SK-N-SH (cell line): ENCODE results near the gene KCNH3. TPM values are rescaled to one million over a fixed set of nuclear protein-coding genes. Genes with fewer than 3 reads are reported as not detected.

Source experiments
- CTCF ChIA-PET: fragments of 300-600, 350-600 bp; formaldehyde crosslinking; extraction: SDS; loops from one replicate; lab custom pipeline; 2021; lab: Yijun Ruan, JAX
- POLR2A ChIA-PET: fragments of 350-600 bp; sonication (Branson Sonifier 250); formaldehyde crosslinking; extraction: SDS; loops from one replicate; lab custom pipeline; 2020; ENCODE audit warnings: antibody characterized with exemption, inconsistent platforms; lab: Yijun Ruan, JAX
- DNase-seq: peaks from one replicate; pipeline ENCODE4 v3.0.0; 2012
- H2AFZ ChIP-seq: fragments of 200-600 bp; sonication (generic); 2 replicates; pipeline ENCODE4 v1.8.1; 2016; ENCODE audit warnings: antibody characterized with exemption, mild to moderate bottlenecking, low read depth
- H3F3A ChIP-seq: fragments of 200-600 bp; sonication (generic); replicated peaks from 2 replicates; pipeline ENCODE3; 2016; ENCODE audit warnings: antibody characterized with exemption, mild to moderate bottlenecking; ENCODE audit not compliant: insufficient read depth
- H3K27ac ChIP-seq, 2 experiments: fragments of 200-500 bp in 1 of 2; fragments of 200-600 bp in 1 of 2; sonication (Bioruptor generic) in 1 of 2; sonication (generic), shearing (Covaris generic) in 1 of 2; 2 replicates each; pipeline versions ENCODE4 v1.5.1 to v1.6.1; 2014 to 2016; ENCODE audit warnings: low read depth in 2 of 2, inconsistent platforms in 1 of 2, low read length in 1 of 2, mild to moderate bottlenecking in 1 of 2, mixed read lengths in 1 of 2
- H3K27me3 ChIP-seq: fragments of 200-600 bp; sonication (generic), shearing (Covaris generic); 2 replicates; pipeline ENCODE4 v1.6.1; 2016; ENCODE audit warnings: mixed run types; ENCODE audit not compliant: insufficient read depth
- H3K36me3 ChIP-seq, 2 experiments: fragments of 200-500 bp in 1 of 2; fragments of 200-600 bp in 1 of 2; sonication (Bioruptor generic) in 1 of 2; sonication (generic) in 1 of 2; replicated peaks in 1 of 2; 2 replicates each; pipeline versions ENCODE3 to v1.5.1; 2014 to 2016; ENCODE audit warnings: low read length in 1 of 2, mild to moderate bottlenecking in 1 of 2; ENCODE audit not compliant: insufficient read depth in 2 of 2, control insufficient read depth in 1 of 2
- H3K4me1 ChIP-seq, 2 experiments: fragments of 200-500 bp in 1 of 2; fragments of 200-600 bp in 1 of 2; sonication (Bioruptor generic) in 1 of 2; sonication (generic), shearing (Covaris generic) in 1 of 2; 2 replicates each; pipeline versions ENCODE4 v1.5.1 to v1.6.1; 2014 to 2016; ENCODE audit warnings: low read depth in 1 of 2, low read length in 1 of 2, mixed run types in 1 of 2; ENCODE audit not compliant: insufficient read depth in 2 of 2, control insufficient read depth in 1 of 2
- H3K4me2 ChIP-seq: fragments of 200-600 bp; sonication (generic), shearing (Covaris generic); 2 replicates; pipeline ENCODE4 v1.6.1; 2017; ENCODE audit warnings: mixed run types
- H3K4me3 ChIP-seq, 2 experiments: fragments of 200-500 bp in 1 of 2; fragments of 200-600 bp in 1 of 2; sonication (Bioruptor generic) in 1 of 2; sonication (generic), shearing (Covaris generic) in 1 of 2; 2 replicates each; pipeline versions ENCODE4 v1.5.1 to v1.8.1; 2014 to 2016; ENCODE audit warnings: low read depth in 2 of 2, inconsistent platforms in 1 of 2, low read length in 1 of 2, mild to moderate bottlenecking in 1 of 2, mixed read lengths in 1 of 2, moderate library complexity in 1 of 2
- H3K79me2 ChIP-seq: fragments of 200-600 bp; sonication (generic); 2 replicates; pipeline ENCODE4 v1.8.1; 2017; ENCODE audit warnings: mild to moderate bottlenecking; ENCODE audit not compliant: insufficient read depth
- H3K9ac ChIP-seq: fragments of 200-600 bp; sonication (generic); 2 replicates; pipeline ENCODE4 v1.6.1; 2017; ENCODE audit warnings: mixed run types
- H3K9me2 ChIP-seq: fragments of 200-600 bp; sonication (generic); 2 replicates; pipeline ENCODE4 v1.6.1; 2017; ENCODE audit warnings: mixed run types
- H3K9me3 ChIP-seq: fragments of 200-600 bp; sonication (generic); 2 replicates; pipeline ENCODE4 v1.6.1; 2017; ENCODE audit warnings: mixed run types, mild to moderate bottlenecking, moderate library complexity
- H4K20me1 ChIP-seq: fragments of 200-600 bp; sonication (generic); 2 replicates; pipeline ENCODE4 v1.6.1; 2017; ENCODE audit warnings: mild to moderate bottlenecking, mixed run types; ENCODE audit not compliant: insufficient read depth
- CTCF ChIP-seq: fragments of 200-600 bp; sonication (generic); IDR thresholded peaks from 2 replicates; pipeline ENCODE4 v1.6.1; 2017; ENCODE audit warnings: antibody characterized with exemption, mild to moderate bottlenecking, moderate library complexity
- EP300 ChIP-seq, 2 experiments: IDR thresholded peaks; 2 replicates each; pipeline versions ENCODE4 v1.4.0 to v1.6.1; 2012; ENCODE audit warnings: borderline replicate concordance in 1 of 2, low read depth in 1 of 2, low read length in 1 of 2
- EZH2phosphoT487 ChIP-seq: fragments of 200-600 bp; sonication (generic); IDR thresholded peaks from 2 replicates; pipeline ENCODE4 v1.6.1; 2017; ENCODE audit warnings: low read depth, mixed run types, mild to moderate bottlenecking, antibody characterized with exemption, moderate library complexity, borderline replicate concordance
- FOSL2 ChIP-seq: IDR thresholded peaks from 2 replicates; pipeline ENCODE4 v1.4.0; 2012; ENCODE audit warnings: low read depth, mild to moderate bottlenecking, moderate library complexity, borderline replicate concordance
- FOXJ3 ChIP-seq: sonication (generic); formaldehyde crosslinking; IDR thresholded peaks from 2 replicates; pipeline ENCODE4 v1.5.1; 2020; ENCODE audit warnings: mild to moderate bottlenecking, missing genetic modification reagents
- FOXM1 ChIP-seq: IDR thresholded peaks from 2 replicates; pipeline ENCODE4 v1.4.0; 2012; ENCODE audit warnings: low read depth, mild to moderate bottlenecking
- GABPA ChIP-seq: IDR thresholded peaks from 2 replicates; pipeline ENCODE4 v1.4.0; 2012; ENCODE audit warnings: low read depth, mild to moderate bottlenecking
- NFIC ChIP-seq: IDR thresholded peaks from 2 replicates; pipeline ENCODE4 v1.4.0; 2012; ENCODE audit warnings: borderline replicate concordance
- NRF1 ChIP-seq: IDR thresholded peaks from 2 replicates; pipeline ENCODE4 v1.6.1; 2012; ENCODE audit warnings: low read depth, mild to moderate bottlenecking, low read length
- PBX3 ChIP-seq: IDR thresholded peaks from 2 replicates; pipeline ENCODE4; 2012
- RAD21 ChIP-seq: IDR thresholded peaks from 2 replicates; pipeline ENCODE4 v1.6.1; 2012; ENCODE audit warnings: mild to moderate bottlenecking, low read length
- REST ChIP-seq: IDR thresholded peaks from 2 replicates; pipeline ENCODE4 v1.6.1; 2012; ENCODE audit warnings: mild to moderate bottlenecking, low read depth, low read length, moderate library complexity
- RFX5 ChIP-seq: IDR thresholded peaks from 2 replicates; pipeline ENCODE4 v1.6.1; 2012; ENCODE audit warnings: mild to moderate bottlenecking, improper control_type of control experiment, low read length
- TAF1 ChIP-seq: IDR thresholded peaks from 2 replicates; pipeline ENCODE4 v1.6.1; 2012; ENCODE audit warnings: low read depth, mild to moderate bottlenecking, low read length, moderate library complexity, borderline replicate concordance
- TCF12 ChIP-seq: IDR thresholded peaks from 2 replicates; pipeline ENCODE4 v1.4.0; 2012
- TEAD4 ChIP-seq: IDR thresholded peaks from 2 replicates; pipeline ENCODE4 v1.4.0; 2012; ENCODE audit warnings: mild to moderate bottlenecking, borderline replicate concordance; ENCODE audit not compliant: insufficient read depth
- USF1 ChIP-seq: IDR thresholded peaks from 2 replicates; pipeline ENCODE4 v1.4.0; 2012; ENCODE audit warnings: low read depth, borderline replicate concordance
- YY1 ChIP-seq: IDR thresholded peaks from 2 replicates; pipeline ENCODE4 v1.4.0; 2012; ENCODE audit warnings: low read depth, mild to moderate bottlenecking
- WGBS: methylation state at CpG from one replicate; pipeline ENCODE4 v1.1.6; 2017; ENCODE audit warnings: low lambda C conversion rate; 5-methylcytosine and 5-hydroxymethylcytosine counted together
- polyA plus RNA-seq, 3 experiments: library from polyadenylated mRNA; depleted of rRNA; stranded (reverse); fragments of >200 nt; gene quantifications; 2 replicates each; pipeline ENCODE4 v1.2.3, GENCODE V29; 2012

The KCNH3 gene
- polyA plus RNA-seq, 1 of the 3 experiments (the other 2 are of a cell fraction), result 3.7 TPM

- Histone ChIP-seq H3K27ac (no peak overlapping the region), H3K4me2 (no peak overlapping the region), H3K9ac (no peak overlapping the region), H3K79me2 (no peaks in the 10 kb centered on the region), H3K4me3 (no peak overlapping the region), H3K36me3 (peaks cover 39 to 46% of the 10 kb centered on the region in 2 experiments), H3K4me1 (peaks cover 0 to 3% of the 10 kb centered on the region in 2 experiments; a peak in 1 of 4 replicates), H3K27me3 (no peaks in the 10 kb centered on the region), H4K20me1 (no peaks in the 10 kb centered on the region), H3K9me3 (no peaks in the 10 kb centered on the region), H3K9me2 (no peaks in the 10 kb centered on the region), H2AFZ (no peak overlapping the region), H3F3A (peaks cover 27% of the 10 kb centered on the region)
- ChIA-PET POLR2A (no interaction called here), CTCF (interaction anchor here (0.8 to 26.5 kb wide), 3 partner anchors 15 to 182 kb away, joined by 3 to 617 read pairs (median 6); partner anchors contain the start of gene SPATS2)
- WGBS, result 93% methylated on average over 1 of the region's 1 CpG
- no peak for TF ChIP-seq RFX5
- no peak for TF ChIP-seq FOXJ3 (CRISPR knock-in tag)
- TF ChIP-seq REST, result no peak
- no peak for TF ChIP-seq FOSL2
- no peak for TF ChIP-seq FOXM1
- TF ChIP-seq TCF12, result no peak
- TF ChIP-seq YY1, result no peak
- TF ChIP-seq CTCF, result no peak
- TF ChIP-seq NFIC, result no peak
- no peak for TF ChIP-seq GABPA
- no peak for DNase-seq
Measured at GRCh38 chr12:49529414-49529813, 9.4 kb upstream of the KCNH3 start.

- Histone ChIP-seq H3K9me3 (no peaks in the 10 kb centered on the region), H2AFZ (no peak overlapping the region), H3K36me3 (peaks cover 16 to 27% of the 10 kb centered on the region in 2 experiments), H3K4me2 (no peak overlapping the region), H3K4me3 (no peak overlapping the region), H3K27me3 (no peaks in the 10 kb centered on the region), H3K9me2 (no peaks in the 10 kb centered on the region), H3K4me1 (peaks cover 0 to 3% of the 10 kb centered on the region in 2 experiments; a peak in 1 of 4 replicates), H3K9ac (no peak overlapping the region), H4K20me1 (no peaks in the 10 kb centered on the region), H3K27ac (no peak overlapping the region), H3F3A (peaks cover 41% of the 10 kb centered on the region), H3K79me2 (no peaks in the 10 kb centered on the region)
- WGBS, result 85% methylated on average over 2 of the region's 2 CpGs
- CTCF ChIA-PET, result interaction anchor here (0.9 to 1.5 kb wide), 5 partner anchors 15 to 190 kb away, joined by 3 to 9 read pairs (median 4); no protein-coding TSS in a partner anchor
- no peak for DNase-seq
- POLR2A ChIA-PET, result no interaction called here
- no peak for TF ChIP-seq FOXJ3 (CRISPR knock-in tag)
- no peak for TF ChIP-seq EZH2phosphoT487
- no peak for TF ChIP-seq NRF1
- TF ChIP-seq PBX3, result no peak
- no peak for TF ChIP-seq EP300 (IDR thresholded peaks at IDR 0.05; ENCODE audit: borderline replicate concordance in 1 of 2, low read depth in 1 of 2, low read length in 1 of 2)
- TF ChIP-seq TAF1, result no peak
- TF ChIP-seq RAD21, result no peak
- no peak for TF ChIP-seq CTCF
- no peak for TF ChIP-seq FOXM1
- TF ChIP-seq TEAD4, result no peak
- no peak for TF ChIP-seq USF1
- no peak for TF ChIP-seq YY1
Measured at GRCh38 chr12:49531745-49532144, 7.1 kb upstream of the KCNH3 start.
